Bone marrow (tissue), 2 donors: ENCODE results near the gene ARHGEF6.
A peak's percentile ranks its signal among the peaks of the same experiment; 100 is the strongest.

Source experiments
- DNase-seq, 2 donors: peaks; one replicate each; lab custom pipeline; 2025; lab: John Stamatoyannopoulos, UW

The ARHGEF6 gene

DNA sequence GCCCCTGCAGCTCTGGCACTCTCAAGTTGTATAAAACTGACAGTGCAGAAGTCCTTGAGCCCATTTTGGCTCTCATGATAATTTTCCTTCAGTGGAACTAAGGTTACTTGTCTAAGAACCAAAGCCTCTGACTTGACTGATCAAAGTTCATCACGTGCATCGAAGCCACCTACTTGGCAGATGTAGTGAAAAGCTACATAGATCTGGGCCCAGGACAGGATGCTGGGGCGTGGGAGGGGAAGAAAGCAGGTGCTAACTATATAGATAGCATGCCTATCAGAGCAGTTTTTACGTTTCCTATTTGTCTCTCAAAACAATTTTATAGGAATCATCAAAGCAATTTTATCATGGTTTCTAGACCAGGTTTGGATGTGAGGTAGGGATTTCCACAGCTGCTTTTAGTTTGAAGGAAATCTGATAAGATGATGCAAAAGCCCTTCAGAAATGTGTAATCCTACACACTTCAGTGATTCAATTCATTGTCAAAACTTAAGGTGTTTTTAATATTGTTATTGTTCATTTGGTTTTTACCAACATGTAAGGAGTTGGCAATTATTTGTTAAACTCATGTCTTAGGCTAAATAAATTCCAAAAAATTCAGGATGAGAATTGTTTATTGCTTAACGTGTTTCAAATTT, 134.0 kb downstream of the ARHGEF6 start:
- DNase-seq: no peak

DNA sequence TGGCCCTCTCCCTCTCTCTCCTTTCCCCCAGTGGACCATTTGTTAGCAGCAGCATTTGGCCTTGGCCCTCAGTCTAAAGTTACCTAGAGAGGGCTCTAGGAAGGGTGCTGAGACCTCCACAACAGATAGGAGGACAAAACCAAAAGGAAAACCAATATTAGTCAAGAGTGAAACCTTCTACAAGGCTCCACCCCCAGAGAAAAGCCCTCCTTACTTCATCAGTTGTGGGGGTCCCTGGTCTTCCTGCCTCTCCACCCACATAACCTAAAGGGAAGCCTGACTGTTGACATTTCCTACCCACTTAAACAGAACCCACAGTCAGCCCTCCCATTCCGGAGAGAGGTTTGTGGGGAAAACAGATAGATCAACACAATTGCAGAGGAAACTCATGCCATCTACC, 137.5 kb downstream of the ARHGEF6 start:
- DNase-seq: peak in 1 of 2 donors; percentile 50

DNA sequence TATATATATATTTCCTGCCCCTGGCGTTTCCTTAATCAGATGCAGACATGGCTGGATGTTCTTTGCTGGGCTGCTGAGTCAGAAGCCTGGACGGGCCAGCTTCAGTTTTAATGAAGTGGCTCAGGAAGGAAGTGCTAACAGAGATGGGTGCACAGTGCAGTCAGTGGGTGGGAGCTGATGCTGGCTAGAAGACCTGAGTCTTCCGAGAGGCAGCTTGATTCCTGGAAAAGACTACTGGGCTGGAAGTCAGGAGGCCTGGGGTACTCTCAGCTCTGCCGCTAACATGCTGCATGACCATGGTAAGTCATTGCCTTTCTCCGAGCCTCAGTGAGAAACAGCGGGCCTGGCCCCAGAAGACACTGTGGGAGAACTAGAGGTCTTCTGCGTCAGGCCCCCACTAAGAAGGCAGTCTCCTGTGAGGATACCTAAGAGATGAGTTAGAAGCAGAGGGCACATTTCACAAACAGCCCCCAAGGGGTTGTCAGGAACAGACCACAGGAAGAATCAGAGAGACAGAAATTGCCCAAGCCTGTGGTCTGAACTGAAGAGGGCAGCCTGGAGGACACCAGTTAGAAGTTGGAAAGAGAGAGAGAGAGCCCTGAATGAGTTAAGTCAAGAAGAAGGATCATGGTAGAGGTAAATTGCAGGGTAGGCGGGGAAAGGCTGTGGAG, 141.1 kb downstream of the ARHGEF6 start:
- DNase-seq: no peak

DNA sequence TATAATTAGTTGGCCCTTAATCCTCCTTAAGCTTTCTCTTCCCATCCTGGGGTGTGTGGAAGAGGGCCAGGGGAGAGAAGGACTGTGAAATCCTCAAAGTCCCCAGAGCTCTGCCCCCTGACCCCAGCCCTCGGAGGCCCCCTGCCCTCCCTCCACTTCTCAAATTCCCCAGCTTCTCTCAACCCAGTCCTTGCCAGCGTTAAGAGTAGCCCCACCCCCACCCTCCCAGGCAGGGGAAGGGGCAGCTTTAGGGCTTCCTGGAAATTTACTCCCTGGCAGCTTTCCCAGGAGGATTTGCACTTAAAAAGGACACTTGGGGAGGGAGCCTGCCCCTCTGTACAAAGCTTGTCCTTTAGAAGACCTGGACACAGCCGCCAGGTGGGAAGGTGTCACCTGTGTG, 144.6 kb downstream of the ARHGEF6 start:
- DNase-seq: no peak

DNA sequence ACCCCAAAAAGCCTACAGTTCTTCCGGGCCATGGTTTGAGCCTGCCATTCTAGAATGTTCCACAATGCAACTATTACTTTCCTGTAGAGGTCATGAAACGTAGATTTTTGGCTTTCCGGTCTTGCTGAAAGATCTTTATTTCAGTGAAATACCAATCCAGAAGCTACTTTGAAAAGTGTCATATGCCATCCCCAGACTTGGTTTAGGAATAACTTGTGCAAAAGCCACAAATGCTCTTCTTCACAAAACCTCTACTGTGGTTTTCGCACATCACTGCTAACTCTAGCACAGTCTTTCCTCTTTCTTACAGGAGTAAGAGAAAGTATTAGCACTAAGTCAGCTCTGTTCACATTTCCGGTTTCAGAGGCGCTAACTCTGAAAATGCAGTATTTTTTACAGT, 145.5 kb downstream of the ARHGEF6 start:
- peak in 1 of 2 donors; percentile 8 for DNase-seq

DNA sequence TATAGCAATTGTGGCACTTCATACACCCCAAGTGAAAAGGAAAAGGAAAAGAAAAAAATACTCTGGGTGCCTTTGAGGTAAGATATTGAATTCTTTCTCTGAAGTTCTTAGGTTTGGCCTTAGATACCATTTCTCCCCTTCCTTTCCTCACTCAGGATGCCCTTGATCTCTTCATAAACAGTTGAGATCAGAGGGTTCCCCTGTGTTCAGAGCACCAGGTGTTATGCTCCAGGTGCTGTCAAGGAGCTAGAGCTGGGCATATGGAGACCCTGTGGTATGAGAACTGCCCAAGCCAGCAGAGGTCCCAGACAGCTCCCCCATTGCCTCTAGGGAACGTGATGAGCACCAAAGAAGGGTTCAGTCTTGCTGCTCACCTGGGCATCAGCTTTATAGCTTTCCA, 149.9 kb downstream of the ARHGEF6 start:
- DNase-seq: no peak

DNA sequence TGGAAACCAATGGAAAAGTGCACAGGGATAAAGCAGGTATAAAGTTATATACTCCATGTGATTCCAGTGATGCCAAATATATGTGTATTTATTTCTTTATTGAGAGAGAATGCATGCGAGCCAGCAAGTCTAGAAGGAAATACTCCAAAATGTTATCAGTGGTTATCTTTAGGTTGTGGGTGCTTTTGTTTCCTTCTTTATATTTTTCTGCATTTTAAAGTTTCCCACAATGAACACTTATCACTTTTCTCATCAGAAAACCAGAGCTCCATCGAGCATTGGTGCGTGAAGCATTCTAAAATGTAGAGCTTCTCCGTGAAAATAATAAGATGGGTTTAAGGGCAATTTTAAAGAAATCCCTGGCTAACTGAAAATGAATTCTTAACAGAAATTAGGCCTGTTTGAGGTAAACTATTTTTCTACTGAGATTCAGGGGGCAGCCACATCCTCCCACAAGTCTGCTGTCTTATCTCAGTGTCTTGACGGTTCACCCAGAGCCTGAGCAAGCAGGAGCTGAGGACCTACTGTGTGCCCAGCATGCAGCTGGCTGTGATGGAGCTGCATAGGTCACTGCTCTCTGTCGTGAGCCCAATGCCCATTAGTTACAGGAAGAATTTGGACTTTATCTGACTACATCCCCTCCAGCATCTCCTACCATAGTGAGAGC, 151.5 kb downstream of the ARHGEF6 start:
- DNase-seq: no peak

DNA sequence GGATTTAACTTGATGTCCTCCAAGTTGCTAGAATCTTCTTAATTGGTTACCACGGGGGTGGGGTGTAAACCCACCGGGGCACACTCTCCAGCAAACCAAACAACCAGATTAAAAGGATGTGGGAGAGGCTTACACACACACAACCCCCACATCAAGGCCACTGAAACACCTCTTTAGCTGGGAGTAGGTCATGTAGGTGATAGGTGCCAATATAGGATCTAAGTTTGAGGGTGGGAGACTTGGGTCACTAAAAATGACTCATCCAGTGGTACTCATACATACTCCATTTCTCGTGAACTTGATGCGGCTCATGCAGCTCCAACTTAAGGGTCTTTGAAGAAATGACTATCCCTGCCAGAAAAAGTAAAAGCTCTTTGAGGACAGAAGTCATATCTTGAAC, 153.3 kb downstream of the ARHGEF6 start:
- DNase-seq: no peak

DNA sequence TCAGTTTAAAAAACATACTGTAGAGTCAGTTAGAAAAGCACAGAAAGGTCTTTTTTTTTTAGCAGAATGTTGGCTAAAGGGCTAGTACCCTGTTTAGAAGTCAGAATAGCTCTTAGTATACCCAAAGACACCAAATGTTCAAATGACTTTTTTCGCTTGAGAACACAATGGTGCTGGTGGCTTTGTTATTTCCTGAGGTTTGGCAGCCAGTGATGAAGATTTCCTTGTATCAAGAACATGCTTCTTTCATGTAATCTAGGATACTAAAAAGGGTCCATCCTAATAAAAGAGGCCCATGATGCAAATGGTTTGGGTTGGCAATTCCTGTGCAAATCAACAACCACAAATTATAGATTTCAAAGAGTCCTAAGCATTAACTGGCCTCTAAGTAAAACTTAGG, 153.8 kb downstream of the ARHGEF6 start:
- no peak for DNase-seq

DNA sequence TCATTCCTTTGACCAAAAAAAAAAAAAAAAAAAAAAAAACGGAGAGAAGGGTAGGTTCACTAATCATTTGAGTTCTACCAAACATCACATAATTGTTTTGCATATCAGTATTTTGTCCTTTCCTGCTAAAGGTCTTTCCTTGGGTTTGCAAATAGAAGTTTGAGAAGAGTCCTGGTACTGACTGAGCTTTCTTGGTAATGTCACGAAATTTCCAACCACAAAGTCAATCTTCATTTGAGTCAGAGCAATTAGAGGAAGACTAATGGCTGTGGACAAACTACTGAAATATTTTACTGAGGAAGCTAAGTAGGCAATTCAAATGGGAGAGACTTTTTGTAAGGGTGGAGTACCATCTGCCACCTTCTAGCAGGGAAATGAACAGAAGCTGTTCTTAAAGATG, 154.5 kb downstream of the ARHGEF6 start:
- no peak for DNase-seq

DNA sequence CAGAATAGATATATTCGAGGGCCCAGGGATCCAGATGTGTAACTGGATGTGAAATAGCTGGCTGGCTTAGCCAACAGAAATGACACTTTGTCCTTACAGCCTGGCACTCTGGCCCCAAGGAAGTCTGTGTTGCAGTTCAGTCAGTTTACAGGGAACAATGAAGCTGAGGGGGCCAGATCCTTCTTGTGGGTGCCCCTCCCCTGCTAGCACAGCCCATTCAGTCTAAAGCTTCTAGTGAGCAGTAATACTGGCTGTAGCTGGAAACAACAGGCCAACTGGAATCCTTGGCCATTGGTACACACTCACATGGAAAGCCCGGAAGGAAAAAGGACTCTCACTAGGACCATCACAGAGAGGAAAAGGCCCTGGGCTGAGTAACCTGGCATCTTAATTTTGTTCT, 155.5 kb downstream of the ARHGEF6 start:
- DNase-seq: no peak

DNA sequence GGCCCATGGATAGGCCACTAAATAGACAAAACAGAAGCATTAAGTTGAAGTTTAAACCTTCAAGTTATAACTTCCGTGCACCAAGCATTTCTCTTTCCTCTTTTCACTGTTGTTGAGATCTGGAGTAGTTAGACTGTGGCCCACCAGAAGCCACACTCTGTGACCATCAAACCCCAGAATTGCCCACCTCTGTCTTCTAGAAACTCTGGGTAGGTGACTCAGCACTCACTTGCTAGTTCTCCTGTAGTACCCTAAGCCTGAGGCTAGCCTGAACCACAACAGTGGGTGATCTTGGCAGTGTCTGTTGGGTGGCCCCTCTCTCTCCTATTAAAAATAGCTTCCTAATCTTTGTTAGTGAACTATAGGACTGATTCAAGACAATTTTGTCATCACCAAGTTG, 157.3 kb downstream of the ARHGEF6 start:
- DNase-seq: peak in 1 of 2 donors; percentile 18

DNA sequence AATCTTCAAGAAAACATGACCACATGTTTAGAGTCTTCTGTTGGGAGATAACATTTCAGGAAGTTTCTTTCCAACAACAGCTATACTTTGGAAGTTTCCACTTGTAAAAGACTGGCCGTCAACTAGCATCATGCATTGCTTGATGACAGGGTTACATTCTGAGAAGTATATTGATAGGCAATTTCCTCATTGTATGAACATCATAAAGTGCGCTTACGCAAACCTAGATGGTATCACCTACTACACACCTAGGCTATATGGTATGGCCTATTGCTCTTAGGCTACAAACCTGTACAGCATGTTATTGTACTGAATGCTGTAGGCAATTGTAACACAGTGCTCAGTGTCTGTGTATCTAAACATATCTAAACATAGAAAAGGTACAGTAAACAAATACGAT, 158.2 kb downstream of the ARHGEF6 start:
- DNase-seq: no peak

DNA sequence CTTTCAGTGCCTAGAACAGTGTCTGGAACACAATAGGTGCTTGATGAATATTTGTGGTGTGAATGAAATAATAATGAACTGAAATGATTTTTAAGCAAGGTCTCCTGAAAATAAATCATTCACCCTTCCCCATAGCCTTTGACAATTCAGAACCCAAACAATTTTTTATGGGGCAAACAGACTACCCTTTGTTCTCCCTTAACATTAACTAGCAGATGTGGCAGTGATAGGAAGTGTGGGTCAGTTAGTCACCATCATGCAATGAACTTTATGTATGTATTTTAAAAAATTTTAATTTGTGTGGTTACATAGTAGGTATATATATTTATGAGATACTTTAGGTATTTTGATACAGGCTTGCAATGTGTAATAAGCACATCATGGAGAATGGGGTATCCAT, 160.0 kb downstream of the ARHGEF6 start:
- no peak for DNase-seq

DNA sequence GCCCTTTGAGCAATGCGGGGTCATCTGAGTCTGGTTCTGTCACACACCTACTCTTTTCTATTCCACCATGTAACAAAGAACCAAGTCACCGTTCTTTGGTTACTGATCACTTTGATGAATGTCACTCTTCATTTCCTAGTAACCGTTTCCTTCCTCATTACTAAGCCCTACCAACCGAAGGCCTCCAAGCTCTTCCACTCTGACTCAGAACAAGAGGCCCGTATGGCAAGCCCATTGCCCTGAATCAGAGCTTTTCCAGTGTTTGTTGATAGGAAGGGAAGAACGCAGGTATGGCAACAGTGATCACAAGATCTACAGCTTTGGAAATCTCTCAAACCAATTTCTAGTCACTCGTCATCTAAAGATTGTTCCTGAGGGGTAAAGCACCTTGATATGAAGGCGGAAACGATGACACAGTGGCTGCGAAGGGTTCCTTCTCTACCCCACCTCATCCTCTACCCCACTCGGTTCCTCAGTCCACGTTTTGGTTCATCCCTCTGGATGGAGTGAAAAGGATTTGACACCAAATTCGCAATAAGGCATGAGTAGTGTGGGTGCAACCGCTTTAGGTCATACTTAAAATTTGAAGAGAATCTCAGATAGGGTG, 160.7 kb downstream of the ARHGEF6 start:
- peak in 1 of 2 donors; percentile 55 for DNase-seq

DNA sequence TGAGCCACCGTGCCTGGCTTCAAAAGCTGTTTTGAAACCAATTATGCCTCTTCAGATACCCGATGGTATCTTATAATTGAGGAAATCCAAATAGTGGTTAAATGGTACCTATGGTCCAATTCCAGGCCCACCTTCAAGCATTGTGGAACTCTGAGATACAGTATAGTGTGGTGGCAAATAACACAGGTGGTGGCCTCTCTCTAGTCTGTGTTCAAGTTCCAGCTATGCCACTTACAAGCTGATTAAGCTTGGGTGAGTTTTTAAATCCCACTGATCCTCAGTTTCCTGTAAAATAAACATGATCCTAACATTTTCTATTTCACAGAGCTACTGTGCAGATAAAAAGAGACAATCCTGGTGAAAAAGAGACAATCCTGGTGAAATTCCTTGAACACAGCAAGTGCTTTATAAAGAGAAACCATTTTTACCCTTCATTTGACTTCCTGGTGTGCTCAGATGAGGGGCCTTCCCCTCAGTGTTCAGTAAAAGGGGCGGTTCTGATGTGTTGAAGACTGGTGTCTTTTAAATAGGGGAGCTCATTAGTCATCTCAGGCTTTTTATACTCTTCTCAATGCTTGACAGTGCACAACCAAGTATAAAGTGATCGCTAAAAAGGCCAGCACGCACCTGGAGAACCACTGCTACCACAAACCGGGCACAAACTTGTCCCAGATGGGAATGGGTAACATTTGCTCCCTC, 163.6 kb downstream of the ARHGEF6 start:
- DNase-seq: no peak
